IMR-90 (cell line): ENCODE measurements around the gene CIC. TPM values are rescaled to one million over a fixed set of nuclear protein-coding genes. Genes with fewer than 3 reads are reported as not detected.

Source experiments
- ATAC-seq: fragments of 200-7000 bp; cut with Tn5 transposase; 2 replicates; pipeline ENCODE4 v1.9.1; 2020; ENCODE audit warnings: low read depth, mild to moderate bottlenecking, moderate library complexity
- Bru-seq: library from RNA; stranded (reverse); fragments of 400-500 nt; gene quantifications from one replicate; lab custom pipeline; 2021; lab: Mats Ljungman, UMichigan
- BruChase-seq, 2 experiments: library from RNA; stranded (reverse); fragments of 400-500 nt; gene quantifications; one replicate each; lab custom pipeline; 2021; lab: Mats Ljungman, UMichigan
- BruUV-seq: library from RNA; stranded (reverse); fragments of 400-500 nt; replicated peaks from 2 replicates; lab custom pipeline; 2021; lab: Mats Ljungman, UMichigan
- CTCF ChIA-PET: fragments of 300-600 bp; formaldehyde crosslinking; extraction: SDS; loops from one replicate; lab custom pipeline; 2021; ENCODE audit warnings: antibody characterized with exemption; lab: Yijun Ruan, JAX
- POLR2A ChIA-PET: fragments of 300-600 bp; sonication (Branson Sonifier 250); formaldehyde crosslinking; loops from one replicate; lab custom pipeline; 2022; ENCODE audit warnings: antibody characterized with exemption; ENCODE audit not compliant: unreplicated experiment; lab: Charles Lee
- DNase-seq: peaks from one replicate; pipeline ENCODE4 v3.0.0; 2013
- H2AFZ ChIP-seq: replicated peaks from 2 replicates; pipeline ENCODE3; 2013; ENCODE audit warnings: low read length, mild to moderate bottlenecking; ENCODE audit not compliant: poor library complexity
- H2AK5ac ChIP-seq: 2 replicates; pipeline ENCODE4 v1.6.1; 2013; ENCODE audit warnings: low read depth, low read length, inconsistent platforms
- H2AK9ac ChIP-seq: replicated peaks from 2 replicates; pipeline ENCODE3; 2013; ENCODE audit warnings: mild to moderate bottlenecking, low read depth, low read length, moderate library complexity; ENCODE audit not compliant: poor library complexity
- H2BK120ac ChIP-seq: 2 replicates; pipeline ENCODE4 v1.6.1; 2013; ENCODE audit warnings: low read depth, low read length, inconsistent platforms
- H2BK15ac ChIP-seq: 3 replicates; pipeline ENCODE4 v1.6.1; 2013; ENCODE audit warnings: low read depth, low read length, inconsistent platforms
- H2BK20ac ChIP-seq: 2 replicates; pipeline ENCODE4 v1.6.1; 2013; ENCODE audit warnings: low read depth, mild to moderate bottlenecking, inconsistent platforms, low read length, moderate library complexity
- H2BK5ac ChIP-seq: 2 replicates; pipeline ENCODE4 v1.6.1; 2013; ENCODE audit warnings: mild to moderate bottlenecking, low read depth, low read length, inconsistent platforms; ENCODE audit not compliant: poor library complexity, severe bottlenecking
- H3K14ac ChIP-seq: replicated peaks from 2 replicates; pipeline ENCODE4 v1.6.1; 2013; ENCODE audit warnings: low read depth, low read length, inconsistent platforms
- H3K18ac ChIP-seq: 2 replicates; pipeline ENCODE4 v1.6.1; 2013; ENCODE audit warnings: low read depth, low read length, control low read depth
- H3K23ac ChIP-seq: 2 replicates; pipeline ENCODE4 v1.6.1; 2013; ENCODE audit warnings: low read depth, low read length, inconsistent platforms
- H3K27ac ChIP-seq: 2 replicates; pipeline ENCODE4 v1.5.1; 2013; ENCODE audit warnings: mild to moderate bottlenecking, control low read depth, low read length; ENCODE audit not compliant: insufficient read depth
- H3K27me3 ChIP-seq: 2 replicates; pipeline ENCODE4 v1.6.1; 2013; ENCODE audit warnings: low read length; ENCODE audit not compliant: control insufficient read depth, insufficient read depth
- H3K36me3 ChIP-seq: 2 replicates; pipeline ENCODE4 v1.6.1; 2013; ENCODE audit warnings: low read length, mixed read lengths; ENCODE audit not compliant: control insufficient read depth, insufficient read depth
- H3K4ac ChIP-seq: 2 replicates; pipeline ENCODE4 v1.6.1; 2013; ENCODE audit warnings: low read depth, low read length, inconsistent platforms
- H3K4me1 ChIP-seq: 2 replicates; pipeline ENCODE4 v1.6.1; 2013; ENCODE audit warnings: low read length, mixed read lengths; ENCODE audit not compliant: control insufficient read depth, insufficient read depth
- H3K4me2 ChIP-seq: 2 replicates; pipeline ENCODE4 v1.6.1; 2013; ENCODE audit warnings: low read depth, mild to moderate bottlenecking, control low read depth, low read length, moderate library complexity
- H3K4me3 ChIP-seq: 2 replicates; pipeline ENCODE4 v1.5.1; 2013; ENCODE audit warnings: low read depth, mild to moderate bottlenecking, control low read depth, low read length, moderate library complexity; ENCODE audit not compliant: insufficient read depth
- H3K56ac ChIP-seq: 2 replicates; pipeline ENCODE4 v1.6.1; 2013; ENCODE audit warnings: low read length, inconsistent platforms; ENCODE audit not compliant: insufficient read depth; ENCODE audit errors: extremely low read depth
- H3K79me1 ChIP-seq, 2 experiments: 2 replicates each; pipeline ENCODE4 v1.6.1; 2013; ENCODE audit warnings: low read length in 2 of 2, inconsistent platforms in 1 of 2, low read depth in 1 of 2
- H3K9ac ChIP-seq: 2 replicates; pipeline ENCODE4 v1.6.1; 2013; ENCODE audit warnings: low read depth, low read length, control low read depth
- H3K9me1 ChIP-seq: 2 replicates; pipeline ENCODE4 v1.6.1; 2013; ENCODE audit warnings: low read length, inconsistent platforms; ENCODE audit not compliant: insufficient read depth
- H3K9me3 ChIP-seq: 2 replicates; pipeline ENCODE4 v1.6.1; 2013; ENCODE audit warnings: low read length; ENCODE audit not compliant: control insufficient read depth, insufficient read depth
- H4K20me1 ChIP-seq: 2 replicates; pipeline ENCODE4 v1.6.1; 2013; ENCODE audit warnings: low read length, inconsistent platforms; ENCODE audit not compliant: insufficient read depth
- H4K5ac ChIP-seq: 2 replicates; pipeline ENCODE4 v1.6.1; 2013; ENCODE audit warnings: mild to moderate bottlenecking, low read depth, low read length, control low read depth
- H4K8ac ChIP-seq, 2 experiments: 2 replicates each; pipeline ENCODE4 v1.6.1; 2013; ENCODE audit warnings: low read depth in 2 of 2, low read length in 2 of 2, control low read depth in 1 of 2, inconsistent platforms in 1 of 2
- H4K91ac ChIP-seq: 2 replicates; pipeline ENCODE4 v1.6.1; 2013; ENCODE audit warnings: low read depth, low read length, inconsistent platforms; ENCODE audit not compliant: insufficient read depth
- BHLHE40 ChIP-seq: fragments of 150-350 bp; IDR thresholded peaks from 2 replicates; pipeline ENCODE4 v1.6.1; 2016; ENCODE audit warnings: mild to moderate bottlenecking, low read depth, low read length
- CHD1 ChIP-seq: IDR thresholded peaks from 2 replicates; pipeline ENCODE4 v1.6.1; 2012; ENCODE audit warnings: low read depth, low read length, improper control_type of control experiment
- FOS ChIP-seq: fragments of 150-350 bp; IDR thresholded peaks from 2 replicates; pipeline ENCODE4 v1.6.1; 2016; ENCODE audit warnings: low read depth, low read length
- MAZ ChIP-seq: IDR thresholded peaks from 2 replicates; pipeline ENCODE4 v1.6.1; 2012; ENCODE audit warnings: low read depth, mild to moderate bottlenecking, low read length, improper control_type of control experiment, moderate library complexity, borderline replicate concordance
- MXI1 ChIP-seq: IDR thresholded peaks from 2 replicates; pipeline ENCODE4 v1.6.1; 2012; ENCODE audit warnings: low read depth, mild to moderate bottlenecking, low read length, moderate library complexity, borderline replicate concordance
- NFE2L2 ChIP-seq: fragments of 150-350 bp; IDR thresholded peaks from 2 replicates; pipeline ENCODE4 v1.6.1; 2016; ENCODE audit warnings: low read depth, mild to moderate bottlenecking, low read length
- RCOR1 ChIP-seq: IDR thresholded peaks from 2 replicates; pipeline ENCODE4 v1.6.1; 2012; ENCODE audit warnings: mild to moderate bottlenecking, low read length, improper control_type of control experiment; ENCODE audit not compliant: insufficient replicate concordance
- RFX5 ChIP-seq: IDR thresholded peaks from 2 replicates; pipeline ENCODE4 v1.8.0; 2012; ENCODE audit warnings: low read depth, mild to moderate bottlenecking, low read length, moderate library complexity
- WGBS, 2 experiments: methylation state at CpG; one replicate each; pipeline versions ENCODE4 v1.1.5 to v1.1.7; 2013; ENCODE audit warnings: missing lambda C conversion rate in 2 of 2; ENCODE audit not compliant: insufficient read length in 1 of 2; ENCODE audit errors: extremely low coverage in 2 of 2; 5-methylcytosine and 5-hydroxymethylcytosine counted together
- dilution Hi-C: fragments of 300-500 bp; cut with HindIII; formaldehyde crosslinking; loops from one replicate; pipeline ENCODE4 v1.14.3; 2018; ENCODE audit warnings: low sequenced_read_pairs; ENCODE audit not compliant: unreplicated experiment
- in situ Hi-C: fragments of 300-500 bp; cut with MboI; formaldehyde crosslinking; loops from 3 replicates; pipeline ENCODE4 v1.14.3; 2019; ENCODE audit warnings: low sequenced_read_pairs, inconsistent platforms, mixed read lengths
- intact Hi-C: fragments of 100-400 bp; cut with micrococcal nuclease; formaldehyde crosslinking; loops from 2 replicates; pipeline ENCODE4 v1.10.0; 2022
- long read RNA-seq: library from polyadenylated mRNA; unstranded; transcript quantifications from one replicate; pipeline ENCODE4 v2.0.0, GENCODE V29; 2021; ENCODE audit not compliant: unreplicated experiment
- polyA plus RNA-seq, 3 experiments: library from polyadenylated mRNA; depleted of rRNA; stranded (reverse); fragments of >200 nt; gene quantifications; 2 replicates each; pipeline ENCODE4 v1.2.3, GENCODE V29; 2012; ENCODE audit warnings: low replicate concordance in 1 of 3
- total RNA-seq: library from RNA; depleted of rRNA; stranded (reverse); fragments of >200 nt; gene quantifications from 2 replicates; pipeline ENCODE4 v1.2.3, GENCODE V29; 2012; rRNA removed
- TF ChIP-seq, protein P1 (sequence below): fragments of 150-350 bp; IDR thresholded peaks from 2 replicates; pipeline ENCODE4 v1.6.1; 2017; ENCODE audit warnings: mild to moderate bottlenecking, antibody characterized with exemption, low read length, low read depth
- TF ChIP-seq, protein P2 (sequence below): conservative IDR thresholded peaks from 2 replicates; pipeline ENCODE4 v1.5.1; 2012; ENCODE audit warnings: mild to moderate bottlenecking, low read depth, low read length, improper control_type of control experiment

Gene CIC
- total RNA-seq: 1.8 and 2.5 TPM in 2 replicates
- 23.2 and 27.3 TPM in 2 replicates for polyA plus RNA-seq (2012; rRNA removed)
- polyA plus RNA-seq (2012; cell fraction: cytosol; rRNA removed): 20.0 and 22.5 TPM in 2 replicates
- polyA plus RNA-seq (2012; cell fraction: nucleus; rRNA removed; ENCODE audit: low replicate concordance): 50.1 and 139 TPM in 2 replicates
- percentile 69 among the genes with signal in this experiment for Bru-seq, nascent RNA
- BruChase-seq, experiment 1, labeled RNA remaining after a 6-hour chase: percentile 68 among the genes with signal in this experiment
- BruChase-seq, experiment 2, labeled RNA remaining after a 2-hour chase: percentile 75 among the genes with signal in this experiment
- long read RNA-seq, partial matches to known transcripts: 13 of 14 reads
- long read RNA-seq, other reads (novel, unspliced or antisense): 0 of 14 reads

DNA sequence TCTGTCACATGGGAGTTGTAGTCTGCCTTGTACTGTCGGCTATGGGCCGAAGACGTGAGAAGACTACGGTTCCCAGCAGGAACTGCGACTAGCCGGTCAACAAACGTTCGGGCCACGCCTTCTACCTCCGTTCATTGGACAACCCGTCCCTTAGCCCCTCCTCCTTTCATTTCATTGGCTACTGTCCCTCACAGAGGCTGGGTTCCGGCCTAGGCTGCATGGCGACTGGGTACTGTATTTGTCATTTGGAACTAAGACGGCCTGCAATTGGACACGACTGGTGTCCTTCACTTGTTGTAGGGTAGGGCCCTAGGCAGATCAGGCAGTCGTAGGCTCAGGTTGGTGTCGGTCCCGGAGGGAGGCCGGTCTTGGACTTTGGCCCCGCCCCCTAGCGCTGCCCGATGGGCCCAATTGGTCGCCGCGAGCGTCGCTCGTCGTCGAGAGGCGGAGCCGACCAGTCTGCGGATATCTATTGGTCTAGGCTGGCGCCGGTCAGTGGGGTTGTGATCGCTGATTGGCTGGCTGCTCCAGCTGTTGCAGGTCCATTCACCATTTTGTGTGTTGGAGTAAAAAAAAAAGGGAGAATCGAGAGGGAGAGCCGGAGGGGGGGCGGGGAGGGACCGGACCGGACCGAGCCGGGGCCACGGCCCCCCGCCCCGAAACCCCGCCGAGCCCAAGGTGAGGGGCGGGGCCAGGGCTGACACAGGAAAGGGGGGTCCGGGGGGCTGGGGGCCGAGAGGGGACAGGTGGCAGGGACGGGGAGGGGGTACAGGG lies at the start of gene CIC:
TSS of gene CIC (plus strand) at position 549 of the 774 bp plus-strand sequence. CDS start 2,532 bp downstream, outside the sequence.
- 1% methylated on average over 12 of the region's 52 CpGs; no CpG with 5 or more reads in 1 of the 2 experiments for WGBS, 2 experiments
- Histone ChIP-seq H3K4ac (peak within 1 kb of the TSS; percentile 99), H3K9ac (peak within 1 kb of the TSS; percentile 93), H4K5ac (peak within 1 kb of the TSS; percentile 55), H2BK20ac (peak within 1 kb of the TSS; percentile 92), H4K8ac (peak within 1 kb of the TSS; percentile 58 to 98), H4K91ac (peak within 1 kb of the TSS; percentile 98), H3K4me1 (peaks cover 10% of the 10 kb centered on the region), H2BK5ac (peak within 1 kb of the TSS; percentile 95), H2AFZ (peak within 1 kb of the TSS; percentile 99), H3K4me3 (peak within 1 kb of the TSS; percentile 71), H3K9me1 (peaks cover 4% of the 10 kb centered on the region), H3K27ac (peak within 1 kb of the TSS; percentile 90), H3K79me1 (peaks cover 15 to 35% of the 10 kb centered on the region in 2 experiments), H3K36me3 (peaks cover 9% of the 10 kb centered on the region), H2BK120ac (peak within 1 kb of the TSS; percentile 98), H3K56ac (peak within 1 kb of the TSS; percentile 99), H2BK15ac (peak within 1 kb of the TSS; percentile 84; the same call in 2 of the 3 replicates), H4K20me1 (0 out of 2 replicates have a peak, but pooled peaks cover under 1% of the 10 kb centered on the region), H3K27me3 (no peaks in the 10 kb centered on the region), H3K4me2 (peak within 1 kb of the TSS; percentile 95), H3K9me3 (no peaks in the 10 kb centered on the region), H2AK9ac (peak within 1 kb of the TSS; percentile 99), H3K18ac (peak within 1 kb of the TSS; percentile 85), H2AK5ac (peak within 1 kb of the TSS; percentile 100), H3K14ac (peak within 1 kb of the TSS; percentile 99), H3K23ac (peak within 1 kb of the TSS; percentile 97)
- peak; percentile 88 for ATAC-seq
- DNase-seq: peak; percentile 100
- dilution Hi-C loops: no loop called here
- in situ Hi-C loops: no loop called here
- ChIA-PET CTCF (interaction anchor here (2.7 kb wide), 1 partner anchor 11 kb away, joined by 12 read pairs; no protein-coding TSS in a partner anchor), POLR2A (no interaction called here)
- no TSS peak for BruUV-seq
- TF ChIP-seq, protein P1, sequence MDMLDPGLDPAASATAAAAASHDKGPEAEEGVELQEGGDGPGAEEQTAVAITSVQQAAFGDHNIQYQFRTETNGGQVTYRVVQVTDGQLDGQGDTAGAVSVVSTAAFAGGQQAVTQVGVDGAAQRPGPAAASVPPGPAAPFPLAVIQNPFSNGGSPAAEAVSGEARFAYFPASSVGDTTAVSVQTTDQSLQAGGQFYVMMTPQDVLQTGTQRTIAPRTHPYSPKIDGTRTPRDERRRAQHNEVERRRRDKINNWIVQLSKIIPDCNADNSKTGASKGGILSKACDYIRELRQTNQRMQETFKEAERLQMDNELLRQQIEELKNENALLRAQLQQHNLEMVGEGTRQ: peak; percentile 55; the same call in 1 of the 2 replicates
- TF ChIP-seq MXI1 (no peak), BHLHE40 (no peak), RFX5 (0 out of 2 replicates have a peak, but pooled peaks have one; percentile 12), CHD1 (no peak), FOS (peak; percentile 87; the same call in 1 of the 2 replicates), RCOR1 (no peak), NFE2L2 (no peak), MAZ (peak; percentile 23; the same call in 1 of the 2 replicates)
- TF ChIP-seq, protein P2, sequence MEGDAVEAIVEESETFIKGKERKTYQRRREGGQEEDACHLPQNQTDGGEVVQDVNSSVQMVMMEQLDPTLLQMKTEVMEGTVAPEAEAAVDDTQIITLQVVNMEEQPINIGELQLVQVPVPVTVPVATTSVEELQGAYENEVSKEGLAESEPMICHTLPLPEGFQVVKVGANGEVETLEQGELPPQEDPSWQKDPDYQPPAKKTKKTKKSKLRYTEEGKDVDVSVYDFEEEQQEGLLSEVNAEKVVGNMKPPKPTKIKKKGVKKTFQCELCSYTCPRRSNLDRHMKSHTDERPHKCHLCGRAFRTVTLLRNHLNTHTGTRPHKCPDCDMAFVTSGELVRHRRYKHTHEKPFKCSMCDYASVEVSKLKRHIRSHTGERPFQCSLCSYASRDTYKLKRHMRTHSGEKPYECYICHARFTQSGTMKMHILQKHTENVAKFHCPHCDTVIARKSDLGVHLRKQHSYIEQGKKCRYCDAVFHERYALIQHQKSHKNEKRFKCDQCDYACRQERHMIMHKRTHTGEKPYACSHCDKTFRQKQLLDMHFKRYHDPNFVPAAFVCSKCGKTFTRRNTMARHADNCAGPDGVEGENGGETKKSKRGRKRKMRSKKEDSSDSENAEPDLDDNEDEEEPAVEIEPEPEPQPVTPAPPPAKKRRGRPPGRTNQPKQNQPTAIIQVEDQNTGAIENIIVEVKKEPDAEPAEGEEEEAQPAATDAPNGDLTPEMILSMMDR: 0 out of 2 replicates have a peak, but pooled peaks have one; percentile 0
- intact Hi-C loops: no loop called here
